GM21515 (cell line): ENCODE measurements around the gene TTC19.

Source experiments
- ATAC-seq: cut with Tn5 transposase; IDR thresholded peaks from one replicate; pipeline ENCODE4 v1.9.1; 2021; ENCODE audit not compliant: unreplicated experiment

The TTC19 gene, protein sequence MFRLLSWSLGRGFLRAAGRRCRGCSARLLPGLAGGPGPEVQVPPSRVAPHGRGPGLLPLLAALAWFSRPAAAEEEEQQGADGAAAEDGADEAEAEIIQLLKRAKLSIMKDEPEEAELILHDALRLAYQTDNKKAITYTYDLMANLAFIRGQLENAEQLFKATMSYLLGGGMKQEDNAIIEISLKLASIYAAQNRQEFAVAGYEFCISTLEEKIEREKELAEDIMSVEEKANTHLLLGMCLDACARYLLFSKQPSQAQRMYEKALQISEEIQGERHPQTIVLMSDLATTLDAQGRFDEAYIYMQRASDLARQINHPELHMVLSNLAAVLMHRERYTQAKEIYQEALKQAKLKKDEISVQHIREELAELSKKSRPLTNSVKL

DNA sequence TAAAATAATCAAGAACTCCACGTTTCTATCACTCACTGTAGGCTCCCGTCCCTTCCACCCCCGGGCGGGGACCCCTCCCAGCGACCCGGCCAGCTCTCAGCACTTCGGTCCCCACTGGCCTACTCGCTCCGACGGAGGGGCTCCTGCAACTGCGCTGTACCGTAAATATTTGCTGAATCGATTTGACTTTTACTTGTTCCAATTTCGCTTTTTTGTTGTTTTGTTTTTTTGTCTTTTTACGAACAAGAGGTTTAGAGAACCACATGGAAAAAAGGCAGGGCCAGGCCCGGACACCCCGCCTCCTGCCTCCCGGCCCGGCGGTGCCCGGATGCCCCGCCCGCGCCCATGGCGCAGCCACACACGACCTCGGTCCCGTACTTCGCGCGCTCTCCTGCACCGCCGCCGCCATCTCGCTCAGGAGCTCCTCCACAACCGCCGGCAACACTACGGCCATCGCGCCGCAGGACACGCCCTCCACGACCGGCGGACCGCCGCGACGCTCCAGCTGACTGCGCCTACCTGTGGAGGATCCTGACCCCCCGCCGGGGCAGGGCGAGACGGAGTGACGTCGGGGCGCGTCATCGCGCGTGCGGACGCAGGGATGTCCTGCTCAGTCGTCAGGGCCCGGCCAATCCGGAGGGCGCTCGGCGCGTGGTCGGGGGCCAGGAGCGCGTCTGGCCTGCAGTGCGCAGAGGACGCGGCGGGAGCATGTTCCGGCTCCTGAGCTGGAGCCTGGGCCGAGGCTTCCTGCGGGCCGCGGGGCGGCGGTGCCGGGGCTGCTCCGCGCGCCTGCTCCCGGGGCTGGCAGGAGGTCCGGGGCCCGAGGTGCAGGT, at the start of gene TTC19, which contains the start of gene ZSWIM7:
Gene TTC19, plus strand, starts transcription at position 684 of the 833 bp plus-strand sequence. Its CDS starts 25 bp downstream, at position 709.
Gene ZSWIM7, minus strand, starts transcription at position 564 of the 833 bp plus-strand sequence. Its CDS starts 110 bp downstream, at position 454.
- peak; percentile 90 for ATAC-seq

DNA sequence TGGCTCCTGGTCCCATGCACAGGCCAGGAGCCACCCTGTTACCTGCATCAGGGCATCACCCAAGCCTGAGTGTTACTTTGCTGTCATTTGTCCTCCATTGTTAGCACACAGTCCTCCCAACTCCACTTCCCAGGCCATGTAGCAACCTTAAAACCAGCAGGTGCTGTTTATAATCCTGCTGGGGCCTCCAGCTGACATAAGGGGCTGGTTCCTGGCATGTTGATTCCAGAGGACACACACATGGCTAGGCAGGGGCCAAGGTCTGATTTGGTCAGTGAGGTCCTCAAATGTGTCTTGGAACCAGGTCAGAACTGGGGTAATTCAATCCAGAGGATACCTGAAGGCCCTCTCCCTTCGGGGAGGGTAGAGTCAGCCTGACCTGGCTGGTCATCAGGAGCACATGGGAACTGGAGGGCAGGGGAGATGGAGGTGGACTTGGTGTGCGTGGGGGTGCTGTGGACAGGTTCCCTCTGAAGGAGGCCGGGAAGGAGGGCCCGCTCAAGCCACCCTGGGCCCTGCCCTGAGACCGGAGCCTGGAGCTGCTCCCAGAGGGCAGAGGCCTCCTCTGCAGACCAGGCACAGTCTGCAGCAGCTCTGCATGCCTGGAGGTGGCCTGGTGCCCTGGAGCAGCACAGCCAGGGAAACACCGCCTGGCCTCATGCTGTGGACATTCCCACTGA, 48.1 kb upstream of the TTC19 start:
- no peak for ATAC-seq

DNA sequence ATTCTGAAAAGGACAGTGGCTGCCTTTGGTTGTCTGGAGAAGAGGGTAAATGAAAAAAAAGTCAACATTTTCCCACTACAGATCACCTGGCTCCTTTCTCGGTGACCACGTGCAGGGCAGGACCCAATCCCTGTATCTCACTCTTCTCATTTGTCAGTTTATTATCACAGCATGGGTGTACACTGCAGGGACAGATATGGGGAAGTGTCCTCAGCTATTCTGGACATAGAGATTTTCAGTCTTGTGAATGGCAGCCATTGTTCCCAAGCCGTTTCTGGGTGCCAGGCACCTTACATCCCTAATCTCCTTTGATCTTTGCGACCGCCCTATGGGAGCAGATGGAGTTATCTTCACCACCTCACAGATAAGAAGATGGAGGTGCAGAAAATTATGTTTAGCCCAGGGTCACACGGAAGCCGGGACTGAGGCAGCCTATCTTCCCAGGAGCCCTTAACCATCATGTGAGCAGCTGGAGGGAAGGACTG, 47.5 kb upstream of the TTC19 start:
- ATAC-seq, result no peak

DNA sequence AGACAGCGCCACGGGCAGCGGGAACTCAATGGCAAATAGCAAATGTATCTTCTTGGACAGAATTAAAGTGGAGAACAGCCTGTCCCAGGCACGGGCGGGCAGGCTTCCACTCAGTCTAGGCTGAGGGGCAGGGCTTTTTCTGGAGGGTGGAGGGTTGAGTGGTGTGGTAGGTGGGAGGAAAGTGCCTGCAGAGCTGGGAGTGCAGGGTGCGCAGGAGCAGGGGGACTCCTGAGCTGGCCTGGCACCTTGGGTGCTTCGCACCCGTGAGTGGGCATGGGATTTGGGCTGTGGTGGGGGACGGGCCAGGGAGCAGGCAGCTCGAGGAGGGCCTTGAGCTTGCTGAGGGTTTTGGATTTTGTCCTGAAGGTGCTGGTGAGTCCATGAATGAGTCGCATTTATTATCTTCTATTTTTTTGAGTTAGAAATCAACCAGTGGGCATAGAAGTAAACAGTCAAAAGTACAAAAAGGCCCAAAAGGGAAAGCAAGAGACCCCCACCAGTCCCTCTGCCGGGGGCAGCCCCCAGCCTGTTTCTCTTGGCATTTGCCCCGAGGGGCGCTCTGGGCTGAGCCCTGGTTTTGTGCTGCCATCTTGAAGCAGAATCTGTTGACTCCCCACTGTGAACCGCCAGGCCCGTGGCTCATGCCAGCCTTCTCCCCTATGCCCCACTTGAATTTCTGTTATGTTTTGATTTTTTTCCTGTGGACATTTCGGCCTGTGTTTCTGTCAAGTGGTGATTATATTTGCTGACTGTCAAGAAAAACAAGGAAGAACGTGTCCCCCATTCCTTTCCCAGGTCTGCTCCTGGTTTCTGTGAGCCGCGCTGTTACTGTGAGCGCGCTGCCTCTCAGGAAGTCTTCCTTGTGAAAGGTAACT, 46.5 kb upstream of the TTC19 start:
- no peak for ATAC-seq

DNA sequence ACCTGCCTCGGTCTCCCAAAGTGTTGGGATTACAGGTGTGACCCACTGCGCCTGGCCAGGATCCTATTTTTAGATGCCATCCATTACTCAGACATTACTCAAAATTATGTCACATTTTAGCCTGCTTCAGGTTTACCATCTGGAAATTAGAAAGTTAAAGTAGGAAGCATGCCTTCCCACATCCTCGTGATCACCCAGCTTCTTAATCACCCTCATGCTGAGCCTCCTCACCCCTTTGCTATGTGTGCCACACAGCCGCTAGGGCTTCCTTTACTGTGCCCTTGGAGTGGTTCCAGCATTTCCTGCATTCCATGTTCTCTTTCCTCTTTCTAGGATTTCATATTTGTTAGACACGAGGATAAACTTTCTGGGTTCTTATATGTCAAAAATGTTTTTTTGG, 45.4 kb upstream of the TTC19 start:
- ATAC-seq, result no peak

DNA sequence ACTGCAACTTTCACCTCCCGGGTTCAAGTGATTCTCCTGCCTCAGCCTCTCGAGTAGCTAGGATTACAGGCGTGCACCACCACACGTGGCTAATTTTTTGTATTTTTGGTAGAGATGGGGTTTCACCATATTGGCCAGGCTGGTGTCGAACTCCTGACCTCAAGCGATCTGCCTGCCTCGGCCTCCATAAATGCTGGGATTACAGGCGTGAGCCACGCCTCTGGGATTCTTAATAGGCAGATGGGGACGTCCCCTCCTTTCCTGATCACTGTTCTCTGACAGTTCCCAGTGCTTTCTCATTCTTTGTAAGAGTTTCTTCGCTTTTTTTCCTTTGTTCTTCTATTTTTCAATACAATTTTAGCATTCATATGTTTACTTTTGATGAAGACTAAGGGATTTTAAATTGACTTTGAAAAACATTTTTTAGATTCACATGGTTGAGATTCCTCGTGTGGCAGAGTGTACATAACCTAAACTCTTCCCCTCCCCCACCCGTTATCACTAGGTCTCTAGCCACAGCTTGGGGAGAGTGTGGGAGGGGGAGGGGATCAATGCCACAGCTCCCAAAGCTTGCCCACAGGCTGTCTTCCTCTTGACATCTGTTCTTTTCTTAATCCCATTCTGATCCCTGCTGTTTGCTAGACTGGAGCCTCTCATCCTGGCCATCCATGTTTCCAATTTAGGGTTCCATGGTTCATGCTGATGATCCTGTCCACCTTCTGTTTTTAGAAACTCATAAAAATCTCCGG, 43.7 kb upstream of the TTC19 start:
- no peak for ATAC-seq

DNA sequence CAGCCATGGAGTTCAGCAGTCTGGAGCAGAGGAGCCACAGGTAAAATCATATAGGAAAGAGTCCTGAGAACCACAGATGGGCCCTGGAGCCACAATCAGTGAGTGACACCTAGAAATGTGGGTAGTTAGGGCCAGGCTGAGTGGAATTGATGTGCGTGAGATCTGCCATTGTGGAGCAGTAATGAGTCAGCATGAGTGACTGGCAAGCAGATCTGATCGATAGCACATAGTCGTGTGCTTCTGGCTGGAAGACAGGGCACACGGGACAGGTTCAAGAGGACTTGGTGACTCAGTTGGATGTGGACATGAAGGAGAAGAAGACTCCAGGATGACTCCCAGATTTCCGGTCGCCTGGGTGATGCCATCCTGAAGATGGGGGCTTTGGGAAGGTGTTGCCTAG, 42.4 kb upstream of the TTC19 start:
- ATAC-seq, result no peak

DNA sequence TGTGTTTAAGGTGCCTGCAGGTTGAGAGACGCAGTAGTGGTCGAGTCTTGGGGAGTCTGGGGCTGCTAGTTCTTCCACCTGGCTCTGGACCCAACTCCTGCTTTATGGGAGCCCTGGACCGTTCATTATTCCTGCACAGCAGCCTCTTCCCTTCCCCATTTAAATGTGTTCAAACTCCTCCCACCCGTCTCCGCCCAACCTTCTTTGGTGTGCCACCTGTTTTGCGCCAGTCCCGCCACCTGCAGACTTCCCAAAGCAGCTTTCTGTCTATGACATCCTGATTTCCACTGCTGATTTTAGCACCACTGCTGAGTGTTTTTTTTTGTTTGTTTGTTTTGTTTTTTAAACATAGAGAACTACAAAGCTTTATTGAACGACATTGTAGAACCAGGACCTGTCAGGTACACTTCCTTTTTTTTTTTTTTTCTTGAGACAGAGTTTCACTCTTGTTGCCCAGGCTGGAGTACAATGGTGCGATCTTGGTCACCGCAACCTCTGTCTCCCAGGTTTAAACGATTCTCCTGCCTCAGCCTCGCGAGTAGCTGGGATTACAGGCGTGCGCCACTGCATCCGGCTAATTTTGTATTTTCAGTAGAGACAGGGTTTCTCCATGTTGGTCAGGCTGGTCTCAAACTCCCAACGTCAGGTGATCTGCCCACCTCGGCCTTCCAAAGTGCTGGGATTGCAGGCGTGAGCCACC, 41.9 kb upstream of the TTC19 start:
- no peak for ATAC-seq

DNA sequence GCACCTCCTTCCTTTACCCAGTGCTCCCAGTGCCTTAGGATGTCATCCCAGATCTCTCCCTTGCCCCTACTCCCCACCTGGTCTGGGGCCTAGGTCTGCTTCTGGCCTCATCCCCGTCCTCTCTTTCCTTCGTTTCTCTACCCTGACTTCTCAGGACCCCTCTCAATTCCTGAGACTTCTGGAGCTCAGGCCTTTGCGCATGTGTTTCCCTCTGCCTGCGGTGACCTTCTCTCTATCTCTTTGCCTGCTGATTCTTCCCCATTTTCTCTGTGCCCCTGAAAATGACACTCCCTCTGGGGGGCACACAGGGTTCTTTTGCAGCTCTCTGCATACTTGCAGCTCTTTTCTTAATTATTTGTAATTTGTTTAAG, 41.2 kb upstream of the TTC19 start:
- no peak for ATAC-seq

DNA sequence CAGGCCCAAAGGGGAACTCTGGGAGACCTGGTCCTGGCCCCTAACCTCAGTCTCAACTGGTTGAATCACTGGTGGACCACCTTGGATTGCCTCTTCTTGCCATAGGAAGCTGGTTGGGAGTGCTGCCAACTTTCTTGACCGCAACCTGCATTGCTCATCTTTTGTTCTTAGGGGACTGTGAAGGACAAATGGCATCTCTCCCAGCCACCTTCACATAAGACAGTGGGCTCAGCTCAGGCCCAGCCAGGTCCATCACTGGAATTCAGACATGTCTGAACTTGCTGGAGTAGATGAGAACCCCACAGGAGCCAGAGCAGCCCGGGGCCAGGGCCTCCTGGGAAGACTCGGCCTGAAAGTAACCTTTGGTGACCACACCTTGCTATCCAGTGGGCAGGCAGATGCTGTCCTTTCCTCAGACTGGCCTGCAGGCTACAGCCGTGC, 35.9 kb upstream of the TTC19 start:
- no peak for ATAC-seq

DNA sequence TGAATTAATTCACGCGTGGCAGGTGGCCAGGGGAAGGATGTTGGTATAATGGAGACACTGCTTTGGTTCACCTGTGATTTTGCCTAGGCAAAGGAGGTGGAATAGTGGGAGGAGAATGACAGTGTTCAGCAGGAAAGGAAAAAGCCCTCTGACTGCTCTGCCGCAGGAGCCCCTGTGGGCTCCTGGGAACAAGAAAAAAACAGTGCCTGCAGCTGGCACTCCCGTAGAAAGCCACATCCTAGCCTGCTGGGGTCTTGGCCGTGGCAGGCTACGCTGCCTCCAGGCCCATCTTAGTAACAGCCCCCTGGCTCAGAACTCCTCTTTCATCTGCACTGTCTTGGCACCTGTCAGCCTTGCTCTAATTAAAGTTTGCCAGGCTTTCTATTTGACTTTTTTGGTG, 34.1 kb upstream of the TTC19 start:
- no peak for ATAC-seq

DNA sequence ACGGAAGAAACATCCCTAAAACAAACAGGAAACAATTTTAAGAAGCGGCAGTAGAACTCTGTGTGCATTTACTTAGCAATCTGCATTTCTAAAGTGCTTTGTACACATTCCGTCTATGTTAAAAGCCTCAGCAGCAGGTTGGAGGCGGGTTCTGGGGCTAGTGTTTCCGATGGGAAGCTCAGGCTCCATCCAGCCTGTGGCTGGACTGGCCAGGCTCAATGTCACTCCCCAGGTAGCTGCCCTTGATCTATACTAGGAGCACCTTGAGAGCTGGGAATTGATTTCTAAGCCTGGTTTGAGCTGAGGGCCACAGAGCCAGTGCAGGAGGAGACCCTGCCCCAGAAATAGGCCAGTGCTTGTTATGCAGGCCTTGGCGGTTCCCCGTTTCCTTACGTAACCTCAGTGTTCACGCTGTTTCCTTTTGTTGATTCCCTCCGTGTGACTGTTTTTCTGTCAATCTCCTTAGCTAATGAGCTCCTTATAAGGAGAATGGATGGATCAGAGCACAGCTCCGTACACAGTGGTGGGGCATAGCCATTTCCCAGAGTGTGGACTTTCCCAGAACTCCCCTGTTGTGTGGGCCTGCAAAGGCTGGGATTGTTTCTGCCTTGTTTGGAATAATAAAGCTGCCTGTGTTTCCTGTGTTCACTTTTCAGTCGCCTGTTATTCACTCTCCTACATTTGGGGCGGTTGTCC, 33.3 kb upstream of the TTC19 start:
- no peak for ATAC-seq

DNA sequence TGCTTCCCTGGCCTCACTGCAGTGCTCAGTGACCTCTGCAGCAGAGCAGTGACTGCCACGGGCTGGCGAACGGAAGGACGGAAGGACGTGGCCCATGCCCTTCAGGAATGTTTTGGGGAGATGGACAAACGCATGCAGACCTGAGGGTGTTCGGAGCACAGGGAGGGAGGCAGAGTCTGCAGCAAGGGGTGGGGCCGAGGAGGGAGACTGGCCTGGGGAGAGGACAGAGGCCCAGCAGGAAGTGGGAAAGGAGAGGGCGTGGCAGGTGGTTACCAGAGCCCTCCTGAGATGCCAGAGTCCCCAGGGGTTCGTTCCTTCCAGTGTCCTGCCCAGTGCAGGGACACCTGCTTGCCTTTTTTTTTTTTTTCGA, 32.8 kb upstream of the TTC19 start:
- ATAC-seq, result no peak

DNA sequence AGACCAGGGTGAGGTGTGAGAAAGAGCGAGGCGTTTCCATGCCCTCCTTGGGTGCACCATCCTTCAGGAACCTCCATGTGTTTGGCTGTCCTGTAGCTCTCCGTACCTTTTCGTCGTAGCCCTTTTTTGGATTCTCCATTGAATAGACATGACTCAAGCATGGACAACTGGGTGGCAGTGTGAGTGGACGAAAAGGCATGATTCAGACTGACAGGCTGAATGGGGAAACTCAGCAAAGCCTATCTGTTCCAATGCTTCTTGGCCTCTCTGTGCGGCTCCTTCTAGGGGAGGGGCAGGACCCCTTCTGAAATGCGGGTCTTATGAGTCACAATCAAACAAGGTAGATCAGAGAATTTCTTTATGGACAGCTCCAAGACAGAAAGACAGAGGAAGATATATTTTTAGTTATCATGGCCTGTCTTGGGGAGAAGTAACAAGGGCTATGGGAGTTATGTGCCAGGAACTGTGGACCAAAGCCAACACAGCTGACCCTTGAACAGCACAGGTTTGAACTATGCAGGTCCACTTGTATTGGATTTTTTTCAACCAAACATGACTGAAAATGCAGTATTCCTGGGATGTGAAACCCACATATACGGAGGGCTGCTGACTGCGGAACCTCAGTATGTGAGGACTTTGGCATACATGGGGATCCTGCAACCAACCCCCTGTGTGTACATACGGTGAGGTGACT, 31.8 kb upstream of the TTC19 start:
- ATAC-seq, result no peak

DNA sequence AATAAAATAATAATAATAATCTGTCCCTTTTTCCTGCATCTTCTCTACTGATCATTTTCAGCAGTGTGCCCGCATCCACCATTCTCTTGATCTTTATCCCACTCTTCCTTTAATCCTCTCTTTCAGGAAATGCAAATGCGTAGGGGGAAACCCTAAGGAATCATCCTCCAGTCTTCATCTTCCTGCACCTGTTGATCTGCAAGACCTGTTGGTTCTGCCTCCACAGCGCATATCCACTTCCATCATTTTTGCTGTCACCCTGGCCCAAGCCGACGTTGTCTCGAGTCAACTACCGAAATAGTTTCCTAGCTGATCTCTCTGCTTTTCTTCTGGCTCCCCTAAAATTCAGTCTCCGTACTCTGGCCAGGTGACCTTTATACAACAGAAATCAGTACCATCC, 30.2 kb upstream of the TTC19 start:
- no peak for ATAC-seq

DNA sequence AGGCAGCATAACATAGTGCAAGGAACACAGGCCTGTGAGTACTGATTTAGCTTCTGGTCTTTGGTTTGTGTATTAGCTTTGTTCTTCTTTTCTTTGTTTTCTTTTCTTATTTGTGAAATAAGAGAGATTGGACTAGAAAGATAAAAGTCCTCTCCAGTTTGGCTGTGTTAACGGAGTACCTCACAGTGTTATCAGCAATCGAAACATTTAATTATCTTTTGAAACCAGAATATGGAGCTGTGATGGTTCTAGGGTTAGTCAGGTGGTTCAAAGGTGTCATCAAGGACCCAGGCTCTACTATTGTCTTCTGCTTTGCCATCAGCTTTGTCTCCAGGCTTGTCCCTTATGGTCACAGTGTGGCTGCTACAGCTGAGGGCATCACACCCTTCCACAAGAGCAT, 29.1 kb upstream of the TTC19 start:
- no peak for ATAC-seq

DNA sequence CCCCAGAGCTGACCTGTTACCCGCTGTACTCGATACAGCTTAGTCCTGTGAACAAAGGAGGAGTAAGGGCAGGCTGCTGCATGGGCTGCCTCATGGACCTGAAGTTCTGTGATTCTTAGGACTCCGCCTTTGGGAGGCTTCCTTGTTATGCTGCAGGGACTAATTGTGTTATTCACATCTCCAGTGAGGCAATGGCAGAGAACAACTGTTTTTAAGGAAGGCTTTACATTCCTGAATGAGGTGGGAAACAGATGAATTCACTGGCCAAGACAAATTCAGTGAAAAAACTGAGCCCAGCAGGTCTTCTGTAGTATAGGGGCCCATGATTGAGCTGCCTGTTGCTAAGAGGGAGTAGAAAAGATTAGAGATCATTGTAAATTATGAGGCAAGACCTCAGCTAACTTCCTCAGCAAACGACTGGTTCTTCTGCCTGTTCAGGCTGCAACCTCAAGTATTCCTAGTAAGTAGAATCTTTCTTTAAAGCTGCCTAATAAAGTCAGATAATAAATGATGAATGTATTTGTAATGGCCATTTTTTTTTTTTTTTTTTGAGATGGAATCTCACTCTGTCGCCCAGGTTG, 28.4 kb upstream of the TTC19 start:
- ATAC-seq, result no peak

DNA sequence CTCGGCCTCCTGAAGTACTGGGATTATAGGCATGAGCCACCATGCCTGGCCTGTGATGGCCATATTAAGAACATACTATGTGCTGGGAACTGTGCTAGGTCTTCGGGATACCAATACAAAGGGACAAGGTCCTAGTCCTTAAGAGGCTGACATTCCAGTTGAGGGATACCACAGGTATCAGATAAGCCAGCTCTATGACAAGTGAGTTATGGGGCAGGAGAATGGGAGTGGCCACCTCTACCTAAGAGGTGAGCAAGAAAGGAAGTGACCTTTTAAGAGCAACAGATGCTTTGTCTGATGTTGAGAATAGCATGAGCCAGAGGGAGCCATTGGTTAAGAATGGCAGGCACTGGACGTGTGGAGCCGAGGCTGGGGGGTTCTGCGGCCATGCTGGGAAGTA, 27.7 kb upstream of the TTC19 start:
- ATAC-seq, result no peak
